ENCODE measurements around the gene REPS2. TPM values are rescaled to one million over a fixed set of nuclear protein-coding genes. Genes with fewer than 3 reads are reported as not detected.

The REPS2 gene
- total and polyA plus RNA-seq, 4 donors = 8.0 to 18.4 (median 11.6) TPM

GRCh38 chrX:16985286-16985685 is 38.8 kb downstream of the REPS2 start:
- Histone ChIP-seq H3K27me3 (ENCODE audit: control insufficient read depth in 3 of 3, insufficient read depth in 3 of 3, low read length in 2 of 3) (peaks cover 6 to 21% (median 17%) of the 10 kb centered on the region in 3 donors), H3K9me3 (ENCODE audit: control insufficient read depth in 4 of 4, insufficient read depth in 3 of 4, low read length in 3 of 4) (peaks cover 0 to 4% (median under 1%) of the 10 kb centered on the region in 4 donors), H3K9ac (ENCODE audit: insufficient read depth in 1 of 2, low read length in 2 of 2) (no peak overlapping the region), H3K27ac (ENCODE audit: low read depth in 1 of 2, low read length in 1 of 2) (no peak overlapping the region), H3K4me3 (no peak overlapping the region), H3K36me3 (ENCODE audit: control insufficient read depth in 4 of 4, insufficient read depth in 4 of 4, low read length in 4 of 4) (no peaks in the 10 kb centered on the region), H3K4me1 (ENCODE audit: control insufficient read depth in 5 of 5, insufficient read depth in 5 of 5, low read length in 5 of 5) (peaks cover 0 to 16% (median 0%) of the 10 kb centered on the region in 5 donors)
- TF ChIP-seq CTCF (IDR thresholded peaks at IDR 0.05; ENCODE audit: control extremely low read depth, extremely low read depth) = no peak
- ATAC-seq (ENCODE audit: insufficient read depth, low FRiP score) (no peak), DNase-seq (no peak)
- 56 to 79% methylated on average over 3 of the region's 3 CpGs for WGBS, 2 donors

GRCh38 chrX:16986169-16986568 is 39.7 kb downstream of the REPS2 start:
- Histone ChIP-seq H3K27ac (ENCODE audit: low read depth in 1 of 2, low read length in 1 of 2) (no peak overlapping the region), H3K36me3 (ENCODE audit: control insufficient read depth in 4 of 4, insufficient read depth in 4 of 4, low read length in 4 of 4) (no peaks in the 10 kb centered on the region), H3K9ac (ENCODE audit: insufficient read depth in 1 of 2, low read length in 2 of 2) (no peak overlapping the region), H3K4me1 (ENCODE audit: control insufficient read depth in 5 of 5, insufficient read depth in 5 of 5, low read length in 5 of 5) (peaks cover 0 to 8% (median 0%) of the 10 kb centered on the region in 5 donors), H3K9me3 (ENCODE audit: control insufficient read depth in 4 of 4, insufficient read depth in 3 of 4, low read length in 3 of 4) (peaks cover 0 to 4% (median under 1%) of the 10 kb centered on the region in 4 donors), H3K4me3 (no peak overlapping the region), H3K27me3 (ENCODE audit: control insufficient read depth in 3 of 3, insufficient read depth in 3 of 3, low read length in 2 of 3) (peaks cover 6 to 26% (median 17%) of the 10 kb centered on the region in 3 donors)
- ATAC-seq (ENCODE audit: insufficient read depth, low FRiP score) (no peak), DNase-seq (no peak)
- WGBS, 2 donors = 77 to 98% methylated on average over 2 of the region's 2 CpGs
- TF ChIP-seq CTCF (IDR thresholded peaks at IDR 0.05; ENCODE audit: control extremely low read depth, extremely low read depth) = no peak

- Histone ChIP-seq H3K27me3 (ENCODE audit: control insufficient read depth in 3 of 3, insufficient read depth in 3 of 3, low read length in 2 of 3) (peaks cover 6 to 26% (median 23%) of the 10 kb centered on the region in 3 donors), H3K9ac (ENCODE audit: insufficient read depth in 1 of 2, low read length in 2 of 2) (no peak overlapping the region), H3K4me3 (no peak overlapping the region), H3K36me3 (ENCODE audit: control insufficient read depth in 4 of 4, insufficient read depth in 4 of 4, low read length in 4 of 4) (no peaks in the 10 kb centered on the region), H3K9me3 (ENCODE audit: control insufficient read depth in 4 of 4, insufficient read depth in 3 of 4, low read length in 3 of 4) (peaks cover 0 to 4% (median 0%) of the 10 kb centered on the region in 4 donors), H3K4me1 (ENCODE audit: control insufficient read depth in 5 of 5, insufficient read depth in 5 of 5, low read length in 5 of 5) (peaks cover 0 to 15% (median 0%) of the 10 kb centered on the region in 5 donors), H3K27ac (ENCODE audit: low read depth in 1 of 2, low read length in 1 of 2) (no peak overlapping the region)
- ATAC-seq (ENCODE audit: insufficient read depth, low FRiP score) = no peak
- TF ChIP-seq CTCF (IDR thresholded peaks at IDR 0.05; ENCODE audit: control extremely low read depth, extremely low read depth) = no peak
- no peak for DNase-seq
Measured at GRCh38 chrX:16989750-16990149, 43.3 kb downstream of the REPS2 start.

GRCh38 chrX:16990839-16991238 is 44.4 kb downstream of the REPS2 start:
- WGBS, 2 donors = 61 to 85% methylated on average over 2 of the region's 2 CpGs
- ATAC-seq (ENCODE audit: insufficient read depth, low FRiP score) = no peak
- peaks cover 0 to 4% (median 0%) of the 10 kb centered on the region in 4 donors for H3K9me3 ChIP-seq (ENCODE audit: control insufficient read depth in 4 of 4, insufficient read depth in 3 of 4, low read length in 3 of 4)
- TF ChIP-seq CTCF (IDR thresholded peaks at IDR 0.05; ENCODE audit: control extremely low read depth, extremely low read depth) = no peak
- H3K27me3 ChIP-seq (ENCODE audit: control insufficient read depth in 3 of 3, insufficient read depth in 3 of 3, low read length in 2 of 3) = peaks cover 6 to 30% (median 21%) of the 10 kb centered on the region in 3 donors
- no peak overlapping the region for H3K4me3 ChIP-seq
- H3K27ac ChIP-seq (ENCODE audit: low read depth in 1 of 2, low read length in 1 of 2) = no peak overlapping the region
- no peak for DNase-seq
- peaks cover 0 to 15% (median 2%) of the 10 kb centered on the region in 5 donors for H3K4me1 ChIP-seq (ENCODE audit: control insufficient read depth in 5 of 5, insufficient read depth in 5 of 5, low read length in 5 of 5)
- H3K36me3 ChIP-seq (ENCODE audit: control insufficient read depth in 4 of 4, insufficient read depth in 4 of 4, low read length in 4 of 4) = no peaks in the 10 kb centered on the region
- H3K9ac ChIP-seq (ENCODE audit: insufficient read depth in 1 of 2, low read length in 2 of 2) = no peak overlapping the region
